ENCODE measurements around the gene MBD4.
"Not testable (repeated sequence)": the region's sequence is repeated elsewhere in the genome, so short reads cannot be mapped to it uniquely, and the experiment has no call there.

MBD4 gene

DNA sequence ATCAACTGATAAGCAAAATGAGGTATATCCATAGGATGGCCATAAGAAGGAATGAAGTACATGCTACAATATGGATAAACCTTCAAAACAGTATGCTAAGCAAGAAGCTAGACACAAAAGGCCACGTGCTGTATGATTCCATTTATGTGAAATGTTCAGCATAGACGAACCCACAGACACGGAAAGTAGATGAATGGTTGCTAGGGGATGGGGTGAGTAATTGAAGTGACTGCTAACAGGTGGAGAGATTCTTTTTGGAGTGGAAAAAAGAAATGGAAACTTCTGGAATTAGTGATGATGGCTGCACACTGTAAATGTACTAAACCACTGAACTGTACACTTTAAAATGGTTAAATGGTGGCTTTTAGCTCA is 10.7 kb downstream of the MBD4 start:
- DNase-seq: no peak

DNA sequence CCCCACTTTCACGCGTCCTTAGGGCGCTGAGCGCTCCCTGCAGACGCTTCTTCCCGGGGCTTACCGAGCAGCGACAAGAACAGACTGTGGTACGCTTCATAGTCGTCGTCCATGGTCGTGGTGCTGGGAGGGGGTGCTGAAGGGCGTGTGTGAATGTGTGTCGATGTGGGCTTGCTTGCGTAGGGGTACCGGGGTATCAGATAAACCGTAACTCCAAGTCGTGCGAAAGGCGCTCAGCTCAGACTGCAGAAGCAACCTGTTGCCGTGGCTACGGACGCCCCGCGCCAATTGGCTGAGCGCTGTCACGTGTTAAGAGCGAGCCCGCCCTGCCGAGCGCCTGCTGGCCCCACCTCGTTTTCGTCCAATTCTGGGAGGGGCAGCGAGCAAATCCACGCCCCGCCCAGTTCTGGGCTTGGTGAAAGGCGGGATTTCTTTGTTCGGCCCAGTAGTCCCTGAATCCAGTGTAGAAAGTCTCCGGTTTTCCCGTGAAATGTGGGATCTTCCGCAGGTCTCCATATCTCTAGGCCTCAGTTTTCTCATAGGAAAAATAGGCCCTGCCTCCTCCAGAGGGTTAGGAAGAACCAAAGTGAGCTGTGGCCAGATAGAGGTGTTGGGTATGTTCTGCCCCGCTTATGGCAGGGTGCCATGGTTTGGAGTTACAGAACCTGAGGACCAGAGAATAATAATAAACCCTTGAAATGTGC is 11.2 kb downstream of the MBD4 start, which contains the start of gene EFCAB12:
Gene EFCAB12 (minus strand): TSS at position 261 of the 704 bp plus-strand sequence. CDS start 148 bp downstream, at position 113.
- DNase-seq: peak; percentile 88

DNA sequence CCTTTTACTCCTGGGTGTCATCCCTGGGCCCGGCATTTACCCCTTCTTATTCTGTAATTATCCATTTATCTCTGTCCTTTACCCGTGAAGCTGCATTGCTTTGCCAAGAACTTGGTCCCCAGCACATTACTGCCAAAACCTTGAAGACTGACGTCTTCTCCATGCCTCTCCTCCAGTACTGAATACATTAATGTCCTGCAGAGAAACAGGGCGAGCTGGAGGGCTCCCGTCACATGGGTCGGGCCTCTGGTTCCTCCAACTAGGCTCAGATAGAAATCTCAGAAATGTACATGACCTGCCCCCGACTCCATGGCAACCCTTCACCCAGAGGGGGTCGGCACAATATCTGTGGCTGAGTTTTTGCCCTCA is 11.8 kb downstream of the MBD4 start:
- DNase-seq: no peak

DNA sequence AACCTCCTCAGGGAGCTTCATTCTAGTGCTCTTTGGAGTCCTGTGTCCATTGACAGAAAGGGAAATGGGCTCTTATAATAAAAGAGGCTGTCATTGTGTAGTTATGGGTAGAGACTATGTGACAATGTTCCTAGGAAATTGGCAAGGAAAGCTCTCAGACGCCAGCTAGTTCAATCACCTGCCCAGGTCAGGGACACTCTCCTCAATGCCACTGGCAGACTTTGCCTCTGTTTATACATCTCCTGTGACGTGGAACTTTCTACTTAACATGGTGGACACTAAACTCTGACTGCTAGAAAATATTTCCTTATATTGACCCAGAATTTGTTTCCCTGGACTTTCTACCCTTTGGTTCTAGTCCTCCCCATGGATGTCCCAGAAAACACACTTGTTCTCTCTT is 14.1 kb downstream of the MBD4 start:
- DNase-seq: no peak

DNA sequence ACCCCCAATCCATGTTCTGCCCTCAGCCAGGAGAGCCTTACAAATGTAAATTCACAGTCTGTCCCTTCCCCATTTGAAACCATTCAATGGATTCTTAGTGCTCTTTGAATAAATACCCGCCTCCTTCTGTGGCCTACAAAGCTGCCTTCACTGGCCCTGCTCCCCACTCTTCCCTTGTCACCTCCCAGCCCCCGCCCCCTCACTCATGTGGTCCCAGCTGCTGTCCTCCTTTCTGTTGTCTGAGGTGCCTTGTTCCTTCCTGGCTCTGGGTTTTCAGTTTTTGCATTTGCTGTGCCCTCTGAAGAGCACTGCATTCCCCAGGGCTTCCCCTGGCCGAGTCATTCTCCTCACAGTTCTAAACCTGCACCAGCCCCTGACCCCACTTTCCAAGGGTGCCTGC is 14.5 kb downstream of the MBD4 start:
- DNase-seq: no peak

DNA sequence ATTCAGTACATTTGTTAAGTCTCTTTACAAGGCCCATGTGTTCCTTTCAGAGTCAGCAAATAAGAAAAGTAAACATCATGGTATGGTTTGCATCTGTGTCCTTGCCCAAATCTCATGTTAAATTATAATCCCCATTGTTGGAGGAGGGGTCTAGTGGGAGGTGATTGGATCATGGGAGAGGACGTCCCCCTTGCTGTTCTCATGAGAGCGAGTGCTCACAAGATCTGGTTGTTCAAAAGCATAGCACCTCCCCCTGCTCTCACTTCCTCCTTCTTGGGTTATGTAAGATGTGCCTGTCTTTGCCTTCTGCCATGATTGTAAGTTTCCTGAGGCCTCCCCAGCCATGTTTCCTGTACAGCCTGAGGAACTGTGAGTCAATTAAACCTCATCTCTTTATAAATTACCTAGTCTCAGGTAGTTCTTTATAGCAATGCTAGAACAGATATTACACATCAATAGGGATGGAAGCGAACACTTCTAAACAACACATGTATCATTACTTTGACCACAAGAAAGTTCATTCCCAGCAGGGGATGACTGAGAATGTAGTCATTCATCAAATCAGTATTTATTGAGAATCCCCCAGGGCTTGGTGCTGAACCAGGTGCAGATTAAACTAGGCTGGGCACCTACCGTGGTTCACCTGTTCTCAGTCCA is 15.4 kb downstream of the MBD4 start:
- no peak for DNase-seq

DNA sequence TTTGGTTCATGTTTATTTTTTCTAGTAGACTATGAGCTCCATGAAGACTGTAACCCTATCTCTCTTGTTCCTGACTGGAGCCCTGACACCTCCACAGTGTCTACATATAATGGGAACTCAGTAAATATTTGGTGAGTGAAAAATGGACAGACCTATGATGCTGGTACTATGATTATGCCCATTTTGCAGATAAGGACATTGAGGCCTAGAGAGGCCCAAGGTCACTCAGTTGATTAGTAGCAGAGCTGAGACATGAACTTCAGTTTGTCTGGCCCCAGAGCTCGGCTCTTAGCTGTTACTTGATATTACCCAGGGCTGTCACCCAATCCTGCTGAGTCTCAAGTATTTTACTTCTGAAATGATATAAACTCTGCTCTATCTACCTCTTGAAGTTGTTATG is 16.9 kb downstream of the MBD4 start:
- DNase-seq: no peak

DNA sequence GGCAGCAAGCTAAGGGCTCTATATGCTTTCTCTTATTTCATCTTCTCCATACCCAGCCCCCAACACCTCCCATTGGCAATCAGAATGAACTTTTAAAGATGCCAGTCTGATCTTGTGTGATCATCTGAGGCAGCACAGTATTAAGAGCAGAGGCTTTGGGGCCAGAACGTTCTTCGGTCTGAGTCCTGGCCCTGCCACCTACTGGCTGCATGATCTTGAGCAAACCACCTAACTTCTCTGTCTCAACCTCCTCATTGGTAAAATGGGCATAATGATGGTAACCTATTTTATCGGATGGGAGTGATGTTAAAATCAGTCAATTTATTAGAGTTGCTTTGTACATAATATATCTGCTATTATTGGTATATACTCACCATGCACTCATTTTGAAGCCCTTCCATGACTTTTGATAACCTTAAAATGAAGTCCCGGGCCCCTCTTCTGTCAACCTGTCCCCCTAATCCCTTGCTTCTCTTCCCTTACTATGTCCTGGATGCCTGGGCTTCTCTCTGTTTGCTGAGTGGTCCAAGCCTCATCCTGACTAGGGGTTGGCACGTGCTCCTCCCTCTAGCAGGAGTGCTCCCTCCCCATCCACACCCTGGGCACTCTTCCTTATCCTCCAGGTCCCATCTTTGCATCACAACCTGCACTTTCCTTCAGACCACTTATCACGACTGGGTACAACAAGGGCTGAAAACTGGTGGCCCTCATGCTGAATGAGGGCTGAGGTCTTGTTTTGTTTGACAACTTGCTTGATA is 17.6 kb downstream of the MBD4 start:
- no peak for DNase-seq

DNA sequence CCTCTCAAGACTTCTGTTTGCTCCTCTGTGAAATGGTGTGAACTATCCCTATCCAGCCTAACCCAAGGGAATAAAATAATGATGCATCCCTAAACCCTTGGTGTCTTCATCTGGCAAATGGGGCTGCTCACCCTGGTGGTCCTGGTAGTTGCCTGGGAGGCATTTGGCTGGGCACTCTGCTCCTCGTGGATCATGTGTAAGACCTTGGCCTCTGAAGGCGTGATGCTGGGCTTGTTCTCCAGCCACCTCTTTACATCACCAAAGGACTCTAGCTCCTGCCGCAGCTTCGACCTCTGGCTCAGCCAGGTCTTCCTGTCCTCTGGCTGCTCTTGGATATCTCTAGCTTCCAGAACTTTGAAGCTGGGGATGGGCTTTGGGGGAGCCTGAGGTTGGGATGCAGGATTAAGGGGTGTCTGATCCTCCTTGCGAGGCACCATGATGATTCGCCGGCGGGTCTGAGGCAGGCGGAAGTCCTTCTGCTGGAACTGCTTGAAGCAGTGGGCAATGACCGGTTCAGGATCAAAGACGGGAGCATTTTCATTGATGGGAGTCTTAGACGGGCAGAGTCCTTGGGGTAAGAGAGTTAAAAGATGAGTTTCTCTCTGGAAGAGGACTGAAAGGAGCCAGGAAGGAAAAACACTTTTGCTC is 18.4 kb downstream of the MBD4 start:
- no peak for DNase-seq

DNA sequence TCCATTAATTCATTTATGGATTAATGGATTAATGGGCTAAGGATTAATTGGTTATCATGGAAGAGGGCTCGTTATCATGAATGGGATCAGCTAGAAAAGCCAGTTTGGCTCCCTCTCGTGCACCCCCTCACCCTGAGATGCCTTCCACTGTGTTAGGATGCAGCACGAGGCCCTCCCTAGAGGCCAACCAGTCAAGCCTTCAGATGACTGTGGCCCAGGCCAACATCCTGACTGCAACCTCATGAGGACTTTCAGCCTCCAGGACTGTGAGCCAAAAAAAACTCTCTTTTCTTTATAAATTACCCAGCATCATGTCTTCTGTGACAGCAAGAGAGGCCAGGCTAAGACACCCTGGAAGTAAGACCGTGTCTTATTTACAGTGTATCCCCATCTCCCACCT is 20.3 kb downstream of the MBD4 start:
- DNase-seq: no peak

DNA sequence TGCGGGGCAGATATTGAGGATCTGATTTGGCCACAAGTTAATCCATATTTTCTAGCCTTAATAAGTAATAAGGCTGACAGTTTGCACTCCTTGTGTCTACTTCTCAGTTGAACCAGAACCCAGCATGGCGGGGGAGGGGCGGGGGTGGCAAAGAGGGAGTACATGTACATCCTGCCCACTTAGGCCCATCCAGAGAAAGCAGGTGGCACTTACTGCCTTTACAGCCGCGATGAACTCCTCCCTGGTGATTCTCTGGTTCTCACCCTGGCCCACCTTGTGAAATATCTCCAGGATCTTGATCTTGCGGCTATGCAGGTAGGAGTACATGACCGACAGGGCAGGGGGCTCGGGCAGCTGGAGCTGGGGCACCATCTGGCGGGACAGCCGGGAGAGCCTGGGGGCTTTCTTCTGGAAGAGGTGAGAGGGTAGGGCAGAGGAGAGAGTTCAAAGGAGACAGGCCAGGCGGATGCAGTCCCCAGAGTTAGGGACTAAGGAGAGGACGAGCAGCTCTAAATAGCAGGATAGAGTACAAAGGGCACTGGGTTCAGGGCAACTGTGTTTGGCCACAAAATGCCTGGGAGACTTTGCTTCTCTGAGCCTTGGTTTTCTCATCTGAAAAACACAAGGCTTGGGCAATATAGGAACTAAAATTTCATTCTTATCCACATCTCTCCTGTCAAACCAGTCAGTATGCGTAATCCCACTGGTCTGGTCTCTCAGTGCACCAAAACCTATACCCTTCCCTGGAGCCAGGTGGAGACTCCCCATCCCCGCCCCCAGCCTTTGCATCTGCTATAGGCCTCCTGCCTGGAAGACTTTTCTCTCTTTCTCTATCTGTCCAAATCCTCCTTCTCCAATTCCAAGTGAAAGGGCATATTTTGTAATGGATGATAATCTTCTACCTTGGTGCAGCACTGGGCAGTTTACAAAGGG is 21.4 kb downstream of the MBD4 start:
- no peak for DNase-seq

DNA sequence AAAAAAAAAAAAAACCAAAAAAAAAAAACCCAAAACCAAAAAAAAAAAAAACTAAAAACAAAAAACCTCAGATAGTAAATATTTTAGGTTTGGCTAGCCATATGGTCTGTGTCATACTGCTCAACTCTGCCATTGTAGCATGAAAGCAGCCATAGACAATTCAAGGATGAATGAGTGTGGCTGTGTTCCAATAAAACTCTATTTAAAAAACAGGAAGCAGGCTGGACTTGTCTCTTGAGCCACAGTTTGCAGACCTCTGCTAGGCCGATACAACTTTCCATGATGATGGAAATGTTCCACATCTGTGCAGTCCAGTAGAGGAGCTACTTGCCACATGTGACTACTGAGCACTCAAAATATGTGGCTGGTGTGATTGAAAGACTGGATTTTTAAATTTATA is 22.4 kb downstream of the MBD4 start:
- no peak for DNase-seq

DNA sequence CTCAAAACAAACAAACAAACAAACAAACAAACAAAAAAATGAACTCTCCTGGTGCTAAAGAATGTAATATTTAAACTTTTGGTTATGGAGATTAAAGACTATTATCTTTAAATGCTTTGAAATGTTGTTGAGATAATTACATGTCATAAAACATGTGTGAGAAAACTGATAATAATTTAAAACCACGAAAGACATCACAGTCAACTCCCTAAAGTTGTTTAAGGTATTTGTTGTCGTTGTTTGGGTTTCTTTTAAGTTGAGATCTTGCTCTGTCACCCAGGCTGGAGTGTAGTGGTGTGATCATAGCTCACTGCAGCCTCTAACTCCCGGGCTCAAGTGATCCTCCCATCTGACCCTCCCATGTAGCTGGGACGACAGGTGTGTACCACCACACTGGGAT is 23.3 kb downstream of the MBD4 start:
- DNase-seq: no peak

DNA sequence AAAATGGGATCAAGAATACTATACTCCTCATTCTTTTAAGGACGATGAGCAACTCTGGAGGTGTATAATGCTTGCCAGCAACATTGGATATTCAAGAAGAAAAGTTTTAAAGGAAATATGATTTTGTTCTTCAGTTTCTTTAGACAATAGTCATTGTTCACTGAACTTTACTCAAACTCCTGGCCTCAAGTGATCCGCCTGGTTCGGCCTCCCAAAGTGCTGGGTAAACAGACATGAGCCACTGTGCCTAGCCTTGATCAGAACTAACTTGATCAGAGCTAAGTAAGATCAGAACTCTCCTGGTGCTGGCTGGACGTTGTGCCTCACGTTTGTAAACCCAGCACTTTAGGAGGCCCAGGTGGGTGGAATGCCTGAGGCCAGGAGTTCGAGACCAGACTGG is 23.9 kb downstream of the MBD4 start:
- no peak for DNase-seq

DNA sequence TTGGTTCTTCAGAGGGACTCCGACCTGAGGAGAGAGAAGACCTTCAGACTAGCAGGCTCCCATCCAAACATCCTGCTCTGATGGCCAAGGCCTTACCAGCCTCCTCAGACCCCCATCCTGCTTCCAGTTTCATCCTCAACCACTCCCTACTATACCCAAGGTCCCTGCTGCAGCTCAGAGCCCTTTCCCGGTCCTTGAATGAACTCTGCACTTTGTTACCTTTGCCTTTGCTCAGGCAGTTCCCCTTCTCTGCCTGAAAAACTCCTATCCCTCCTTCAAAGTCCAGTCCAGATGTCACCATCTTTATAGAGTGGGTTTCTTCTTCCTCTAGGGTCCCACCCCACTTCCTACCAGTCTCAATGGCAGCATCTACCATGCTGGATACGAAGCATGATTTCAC is 24.4 kb downstream of the MBD4 start:
- no peak for DNase-seq

DNA sequence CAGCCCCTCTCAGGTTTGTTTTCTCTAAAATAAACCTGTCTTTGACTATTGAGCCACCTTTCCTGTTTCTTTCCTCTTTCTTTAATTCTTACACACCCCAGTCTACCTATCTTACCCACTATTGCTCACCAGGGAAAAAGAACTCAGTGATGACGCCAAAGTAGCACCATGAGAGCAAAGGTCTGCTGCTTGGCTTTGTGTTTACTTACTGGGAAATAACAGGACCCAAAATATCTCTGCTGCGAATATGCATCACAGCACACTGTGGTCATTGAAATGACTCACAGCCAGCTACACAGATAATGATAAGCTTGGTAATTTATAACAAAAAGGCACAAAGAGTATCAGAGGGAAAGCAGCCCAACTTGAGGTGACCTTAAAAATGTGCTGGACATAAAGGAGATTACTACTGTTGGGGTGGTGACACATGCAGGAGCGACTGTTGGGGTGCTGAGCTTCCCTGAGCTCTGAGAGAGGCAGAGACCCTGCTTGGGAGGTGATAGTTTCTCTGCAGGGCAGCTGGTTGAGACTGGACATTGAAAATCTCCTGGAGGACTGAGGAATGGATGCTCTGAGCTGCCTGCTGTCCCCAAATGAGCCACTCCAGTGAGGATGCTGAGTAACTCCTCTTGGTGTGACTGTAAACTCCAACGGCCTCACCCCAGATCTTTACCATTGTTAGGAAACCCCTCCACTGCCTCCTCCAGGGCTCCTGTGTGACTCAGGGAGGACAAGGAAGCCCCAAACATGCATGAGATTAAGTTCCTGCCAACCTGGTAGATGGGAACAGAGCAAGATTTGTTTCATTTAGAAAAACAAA is 25.9 kb downstream of the MBD4 start:
- peak; percentile 66 for DNase-seq

DNA sequence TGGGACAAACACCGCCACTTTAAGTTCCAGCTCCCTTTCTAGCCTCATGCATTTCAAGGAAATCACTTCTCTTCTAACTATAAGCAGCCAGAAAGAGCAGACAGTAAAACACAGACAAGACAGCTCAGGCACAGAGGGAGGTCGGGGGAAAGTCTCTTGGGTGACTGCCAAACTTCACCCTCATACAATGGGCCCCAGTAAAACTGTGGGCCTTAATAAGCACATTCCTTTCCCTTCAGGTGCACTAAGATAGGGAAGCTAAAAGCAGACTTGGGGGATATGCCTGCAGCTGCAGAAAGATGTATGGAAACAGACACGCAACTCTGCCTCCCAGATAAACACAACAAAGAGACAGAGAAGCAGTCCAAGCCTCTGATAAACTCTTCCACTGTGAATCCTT is 26.5 kb downstream of the MBD4 start:
- not testable (repeated sequence) for DNase-seq

DNA sequence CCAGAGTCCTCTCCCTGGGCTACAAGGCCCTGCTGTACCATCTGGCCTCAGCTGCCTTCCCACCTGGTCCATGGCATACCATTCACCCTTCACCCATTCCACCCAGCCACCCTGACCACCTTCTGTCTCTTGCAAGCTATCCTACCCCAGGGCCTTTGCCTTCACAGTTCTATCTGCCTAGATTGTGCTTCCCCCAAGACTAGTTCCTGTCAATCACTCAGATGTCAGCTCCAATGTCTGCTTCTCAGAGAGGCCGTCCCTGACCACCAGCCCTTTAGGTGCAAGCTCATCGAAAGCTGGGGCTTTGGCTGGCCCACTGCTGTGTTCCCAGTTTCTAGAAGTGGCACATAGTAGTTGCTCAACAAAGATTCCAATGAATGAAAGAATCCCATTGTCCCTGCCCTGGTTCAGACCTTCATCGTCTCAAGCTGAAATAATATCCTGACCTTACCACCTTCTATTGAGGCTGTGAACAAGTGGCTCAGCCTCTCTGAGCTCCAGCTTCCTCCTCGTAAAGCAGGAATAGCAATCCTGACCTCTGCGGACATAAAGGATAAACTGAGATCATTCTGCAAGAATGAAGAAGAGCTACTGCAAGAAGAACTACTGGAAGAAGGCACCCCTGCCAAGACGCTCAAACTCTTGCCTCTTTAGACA is 27.1 kb downstream of the MBD4 start:
- no peak for DNase-seq

DNA sequence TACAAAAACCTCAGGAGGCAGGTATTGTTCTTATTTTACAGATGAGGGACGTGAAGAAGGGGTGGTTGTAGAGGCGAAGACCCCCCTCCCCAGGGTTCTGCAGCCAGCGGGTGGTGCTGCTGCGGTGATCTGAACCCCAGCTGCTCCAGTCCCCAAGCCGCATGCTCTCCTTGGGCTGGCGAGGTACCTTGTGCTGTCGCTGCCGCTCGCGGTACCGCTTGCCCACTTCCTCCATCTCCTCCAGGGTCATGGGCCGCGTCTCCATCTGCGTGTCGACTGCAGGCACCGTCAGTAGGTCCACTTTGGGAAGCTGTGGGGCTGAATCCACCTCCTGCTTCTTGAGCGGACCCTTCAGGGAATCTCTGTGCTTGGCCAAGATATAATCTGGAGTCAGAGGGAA is 28.8 kb downstream of the MBD4 start:
- no peak for DNase-seq

DNA sequence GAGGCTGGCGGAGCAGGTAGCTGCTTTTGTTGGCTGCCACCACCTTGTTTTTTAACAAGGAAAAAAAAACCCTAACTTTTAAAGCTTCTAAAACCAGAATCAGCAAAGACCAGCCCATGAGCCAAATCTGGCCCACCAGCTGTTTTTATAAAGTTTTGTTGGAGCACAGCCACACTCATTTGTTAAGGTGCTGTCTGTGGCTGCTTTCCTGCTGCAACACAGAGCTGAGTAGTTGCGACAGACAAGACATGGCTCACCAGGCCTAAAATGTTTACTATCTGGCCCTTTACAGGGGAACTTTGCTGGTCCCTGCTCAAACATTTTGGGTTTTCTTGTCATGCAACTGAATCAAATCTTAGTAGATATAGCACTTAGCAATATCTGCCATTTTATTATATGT is 30.2 kb downstream of the MBD4 start:
- no peak for DNase-seq

DNA sequence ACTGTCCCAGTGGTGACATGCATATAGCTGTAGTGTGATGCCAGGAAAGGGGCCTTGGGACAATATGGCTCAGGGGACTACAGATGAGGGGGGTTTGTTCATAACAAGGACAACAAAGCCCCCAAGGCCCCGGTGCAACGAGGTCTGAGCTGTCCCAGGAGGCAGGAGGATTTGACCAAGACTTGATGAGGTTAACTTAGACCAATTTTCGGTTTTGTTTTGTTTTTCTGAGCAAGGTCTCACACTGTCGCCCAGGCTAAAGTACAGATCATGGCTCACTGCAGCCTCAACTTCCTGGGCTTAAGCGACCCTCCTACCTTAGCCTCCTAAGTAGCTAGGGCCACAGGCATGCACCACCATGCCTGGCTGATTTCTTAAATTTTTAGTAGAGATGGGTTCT is 35.1 kb downstream of the MBD4 start:
- no peak for DNase-seq
